ENCODE data around the gene C10orf95. TPM values are rescaled to one million over a fixed set of nuclear protein-coding genes. Genes with fewer than 3 reads are reported as not detected.

Gene C10orf95
- total RNA-seq, 2 experiments from 2014 or later, result 0.35 TPM; not detected in 1

DNA sequence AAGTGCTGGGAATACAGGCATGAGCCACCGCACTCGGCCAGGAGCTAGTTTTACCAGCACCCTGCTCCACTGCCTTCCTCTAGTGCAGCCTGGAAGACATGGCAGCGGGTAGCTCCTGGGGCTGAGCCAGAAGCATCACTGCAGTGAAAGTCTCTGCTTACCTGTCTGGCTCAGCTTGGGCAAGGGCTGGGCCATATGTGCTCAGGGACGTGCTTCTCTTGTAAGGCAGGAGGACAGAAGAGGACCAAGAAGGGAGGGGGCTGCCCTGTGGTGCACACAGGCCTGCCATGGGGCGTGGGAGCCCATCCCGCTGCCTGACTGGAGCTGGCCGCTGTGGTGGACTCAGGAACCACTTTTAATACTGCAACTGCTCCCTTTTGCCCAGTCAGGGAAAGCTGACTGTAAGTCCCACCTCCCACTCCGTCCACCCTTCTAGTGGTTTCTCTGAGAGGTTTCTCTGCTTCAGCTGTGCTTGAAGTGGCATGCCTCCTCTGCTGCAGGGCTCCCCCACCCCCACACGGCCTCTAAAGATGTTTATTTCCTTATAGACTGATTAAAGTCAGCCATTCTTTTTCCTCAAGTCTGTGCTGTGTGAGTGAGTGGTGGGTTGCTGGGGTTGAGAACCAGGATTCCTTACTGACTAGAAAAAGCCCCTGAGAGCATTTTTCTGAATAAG is 25.3 kb upstream of the C10orf95 start:
- Mint-ChIP-seq H3K27ac (peak overlapping the region; percentile 52), H3K4me1 (peaks cover 12% of the 10 kb centered on the region), H3K4me3 (no peak overlapping the region), H3K36me3 (peaks cover 4% of the 10 kb centered on the region), H3K27me3 (no peaks in the 10 kb centered on the region), H3K9me3 (ENCODE audit: low read depth) (no peaks in the 10 kb centered on the region)
- CTCF ChIA-PET, result interaction anchor here (0.6 to 5.3 kb wide), 7 partner anchors 27 to 327 kb away, joined by 3 to 35 read pairs (median 4); partner anchors contain the start of gene NFKB2
- DNase-seq (no peak), ATAC-seq (no peak)

DNA sequence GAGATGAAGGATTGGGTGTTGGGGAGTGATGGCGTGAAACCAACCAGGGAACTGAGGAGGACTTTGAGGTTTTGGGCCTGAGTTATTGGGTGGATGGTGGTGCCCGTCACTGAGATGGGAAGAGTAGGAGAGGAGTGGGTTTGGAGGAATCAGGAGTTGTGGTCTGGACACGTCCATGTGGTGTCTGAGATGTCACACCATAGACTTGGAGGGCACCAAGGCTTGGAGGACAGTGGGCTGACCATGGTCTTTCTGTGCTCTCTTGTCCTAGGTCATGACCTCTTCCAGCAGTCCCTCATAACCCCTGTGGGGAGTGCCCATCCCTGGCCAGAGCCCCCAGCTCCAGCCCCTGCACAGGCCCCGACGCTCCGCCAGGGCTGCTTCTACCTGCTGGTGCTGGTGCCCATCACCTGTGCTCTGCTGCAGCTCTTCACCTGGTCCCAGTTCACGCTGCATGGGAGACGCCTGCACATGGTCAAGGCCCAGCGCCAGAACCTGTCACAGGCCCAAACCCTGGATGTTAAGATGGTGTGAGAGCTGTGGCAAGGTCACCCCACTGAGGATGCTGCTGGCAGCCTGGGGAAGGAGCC is 24.2 kb upstream of the C10orf95 start:
- DNase-seq (no peak), ATAC-seq (no peak)
- peaks cover 12% of the 10 kb centered on the region for H3K4me1 Mint-ChIP-seq
- H3K36me3 Mint-ChIP-seq, result peaks cover 4% of the 10 kb centered on the region
- CTCF ChIA-PET, result interaction anchor here (0.7 to 5.3 kb wide), 7 partner anchors 8 to 245 kb away, joined by 3 to 35 read pairs (median 3); no protein-coding TSS in a partner anchor
- no peak overlapping the region for H3K4me3 Mint-ChIP-seq
- no peak overlapping the region for H3K27ac Mint-ChIP-seq
- no peaks in the 10 kb centered on the region for H3K27me3 Mint-ChIP-seq
- no peaks in the 10 kb centered on the region for H3K9me3 Mint-ChIP-seq (ENCODE audit: low read depth)

DNA sequence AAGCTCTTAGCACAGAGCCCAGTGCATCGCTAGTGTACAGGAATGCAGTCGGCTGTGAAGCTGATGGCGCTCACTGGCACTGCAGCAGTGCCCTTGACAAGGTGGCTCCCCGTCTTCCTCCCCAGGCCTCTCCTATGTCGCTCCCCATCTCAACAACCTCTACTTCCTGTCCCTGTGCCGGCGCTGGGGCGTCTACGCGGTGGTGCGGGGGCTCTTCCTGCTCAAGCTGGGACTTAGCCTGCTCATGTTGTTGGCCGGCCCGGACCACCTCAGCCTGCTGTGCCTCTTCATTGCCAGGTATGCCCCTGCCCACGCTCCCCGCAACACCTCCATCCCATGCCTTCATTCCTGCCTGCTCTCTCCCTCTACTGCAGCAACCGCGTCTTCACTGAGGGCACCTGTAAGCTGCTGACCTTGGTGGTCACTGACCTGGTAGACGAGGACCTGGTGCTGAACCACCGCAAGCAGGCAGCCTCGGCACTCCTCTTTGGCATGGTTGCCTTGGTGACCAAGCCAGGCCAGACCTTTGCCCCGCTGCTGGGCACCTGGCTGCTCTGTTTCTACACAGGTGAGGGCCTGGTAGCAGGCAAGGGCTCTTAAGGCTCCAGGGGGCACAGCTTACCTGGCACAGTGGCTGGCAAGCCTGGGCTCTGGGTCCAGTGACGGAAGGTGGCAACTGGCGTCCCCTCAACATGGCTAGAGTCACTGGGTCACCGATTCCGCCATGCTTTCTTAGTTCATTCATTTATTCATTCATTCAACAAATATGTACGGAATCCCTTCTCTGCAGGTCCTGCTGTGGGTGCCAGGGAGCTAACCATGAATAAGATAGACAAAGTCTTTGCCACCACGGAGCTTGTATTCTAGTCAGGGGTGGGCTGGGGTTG is 22.3 kb upstream of the C10orf95 start:
- ATAC-seq (peak; percentile 76), DNase-seq (no peak)
- Mint-ChIP-seq H3K36me3 (peaks cover 1% of the 10 kb centered on the region), H3K4me3 (no peak overlapping the region), H3K9me3 (ENCODE audit: low read depth) (no peaks in the 10 kb centered on the region), H3K4me1 (peaks cover 10% of the 10 kb centered on the region), H3K27me3 (no peaks in the 10 kb centered on the region), H3K27ac (peak overlapping the region; percentile 64)
- CTCF ChIA-PET, result interaction anchor here (1.0 to 1.7 kb wide), 6 partner anchors 10 to 304 kb away, joined by 3 to 7 read pairs (median 4); partner anchors contain the start of gene FBXL15

DNA sequence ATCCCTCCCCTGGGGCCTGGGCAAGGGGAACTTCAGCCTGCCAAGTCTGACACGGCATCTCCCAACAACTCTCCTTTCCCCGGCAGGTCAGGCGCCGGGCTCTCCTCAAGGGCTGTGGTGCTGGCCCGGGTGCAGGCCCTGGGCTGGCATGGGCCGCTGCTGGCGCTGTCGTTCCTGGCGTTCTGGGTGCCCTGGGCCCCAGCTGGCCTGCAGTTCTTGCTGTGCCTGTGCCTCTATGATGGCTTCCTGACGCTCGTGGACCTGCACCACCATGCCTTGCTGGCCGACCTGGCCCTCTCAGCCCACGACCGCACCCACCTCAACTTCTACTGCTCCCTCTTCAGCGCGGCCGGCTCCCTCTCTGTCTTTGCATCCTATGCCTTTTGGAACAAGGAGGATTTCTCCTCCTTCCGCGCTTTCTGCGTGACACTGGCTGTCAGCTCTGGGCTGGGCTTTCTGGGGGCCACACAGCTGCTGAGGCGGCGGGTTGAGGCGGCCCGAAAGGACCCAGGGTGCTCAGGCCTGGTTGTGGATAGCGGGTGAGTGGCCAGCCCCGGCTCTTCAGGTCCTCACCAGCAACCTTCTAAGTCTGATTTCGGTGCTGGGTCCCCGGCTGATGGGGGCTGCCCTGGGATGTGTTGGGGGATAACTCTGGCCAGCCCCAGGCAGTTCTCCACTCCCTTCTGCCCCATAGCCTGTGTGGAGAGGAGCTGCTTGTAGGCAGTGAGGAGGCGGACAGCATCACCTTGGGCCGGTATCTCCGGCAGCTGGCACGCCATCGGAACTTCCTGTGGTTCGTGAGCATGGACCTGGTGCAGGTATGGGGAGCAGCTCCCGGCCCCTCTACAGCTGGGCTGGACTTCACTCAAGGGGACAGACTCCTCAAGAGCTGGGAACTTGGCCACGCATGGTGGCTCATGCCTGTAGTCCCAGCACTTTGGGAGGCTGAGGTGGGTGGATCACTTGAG is 19.5 kb upstream of the C10orf95 start:
- Mint-ChIP-seq H3K4me3 (no peak overlapping the region), H3K27ac (no peak overlapping the region), H3K4me1 (peaks cover 10% of the 10 kb centered on the region), H3K9me3 (ENCODE audit: low read depth) (no peaks in the 10 kb centered on the region), H3K36me3 (no peaks in the 10 kb centered on the region), H3K27me3 (no peaks in the 10 kb centered on the region)
- DNase-seq (no peak), ATAC-seq (no peak)
- CTCF ChIA-PET, result interaction anchor here (1.6 kb wide), 2 partner anchors 8 to 239 kb away, joined by 4 to 5 read pairs; no protein-coding TSS in a partner anchor

DNA sequence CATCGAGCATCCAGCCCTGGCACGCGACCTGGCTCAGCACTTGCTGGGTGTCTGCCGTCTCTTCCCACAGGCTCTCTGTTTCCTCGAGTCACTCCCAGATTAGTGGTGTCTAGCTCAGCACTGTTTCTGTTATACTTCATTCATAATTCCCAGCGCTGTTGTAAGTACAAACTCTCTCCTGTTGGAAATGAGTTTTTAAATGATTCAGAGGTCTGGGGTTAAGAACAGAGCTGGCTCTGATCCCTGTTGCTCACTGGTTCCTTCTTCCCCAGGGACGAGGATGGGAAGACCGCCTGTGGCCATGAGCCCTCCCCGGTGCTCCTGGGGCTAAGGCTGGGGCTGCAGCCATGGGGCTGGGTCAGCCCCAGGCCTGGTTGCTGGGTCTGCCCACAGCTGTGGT is 17.3 kb upstream of the C10orf95 start:
- no peak for ATAC-seq
- CTCF ChIA-PET, result interaction anchor here (1.4 to 2.0 kb wide), 2 partner anchors 10 to 69 kb away, joined by 3 to 6 read pairs; no protein-coding TSS in a partner anchor
- Mint-ChIP-seq H3K4me3 (no peak overlapping the region), H3K27me3 (no peaks in the 10 kb centered on the region), H3K9me3 (ENCODE audit: low read depth) (no peaks in the 10 kb centered on the region), H3K4me1 (peaks cover 11% of the 10 kb centered on the region), H3K36me3 (no peaks in the 10 kb centered on the region), H3K27ac (no peak overlapping the region)
- no peak for DNase-seq

DNA sequence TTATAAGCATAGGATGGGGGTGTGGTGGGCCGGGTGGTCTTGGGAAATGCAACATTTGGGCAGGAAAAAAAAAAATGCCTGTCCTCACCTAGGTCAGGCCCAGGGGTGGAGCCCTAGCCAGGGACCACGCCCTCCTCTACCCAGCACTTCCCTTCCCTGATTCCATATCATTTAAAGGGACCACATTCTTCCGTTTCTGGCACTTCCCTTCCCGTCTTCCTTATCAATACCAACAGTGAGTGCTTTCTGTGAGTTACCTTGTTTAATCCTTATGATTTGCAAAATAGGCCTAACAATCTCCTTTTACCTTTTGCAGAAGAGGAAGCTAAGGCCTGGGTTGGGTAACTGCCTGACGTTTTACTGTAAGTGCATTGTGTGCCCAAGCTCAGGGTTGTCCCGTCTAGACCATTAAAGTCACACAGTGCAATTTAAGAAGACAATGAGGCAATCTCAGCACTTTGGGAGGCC is 16.7 kb upstream of the C10orf95 start:
- no peaks in the 10 kb centered on the region for H3K9me3 Mint-ChIP-seq (ENCODE audit: low read depth)
- DNase-seq (no peak), ATAC-seq (no peak)
- no peaks in the 10 kb centered on the region for H3K27me3 Mint-ChIP-seq
- no peak overlapping the region for H3K4me3 Mint-ChIP-seq
- H3K4me1 Mint-ChIP-seq, result peaks cover 6% of the 10 kb centered on the region
- H3K27ac Mint-ChIP-seq, result no peak overlapping the region
- CTCF ChIA-PET, result interaction anchor here (1.4 to 2.0 kb wide), 2 partner anchors 11 to 69 kb away, joined by 3 to 6 read pairs; no protein-coding TSS in a partner anchor
- no peaks in the 10 kb centered on the region for H3K36me3 Mint-ChIP-seq

DNA sequence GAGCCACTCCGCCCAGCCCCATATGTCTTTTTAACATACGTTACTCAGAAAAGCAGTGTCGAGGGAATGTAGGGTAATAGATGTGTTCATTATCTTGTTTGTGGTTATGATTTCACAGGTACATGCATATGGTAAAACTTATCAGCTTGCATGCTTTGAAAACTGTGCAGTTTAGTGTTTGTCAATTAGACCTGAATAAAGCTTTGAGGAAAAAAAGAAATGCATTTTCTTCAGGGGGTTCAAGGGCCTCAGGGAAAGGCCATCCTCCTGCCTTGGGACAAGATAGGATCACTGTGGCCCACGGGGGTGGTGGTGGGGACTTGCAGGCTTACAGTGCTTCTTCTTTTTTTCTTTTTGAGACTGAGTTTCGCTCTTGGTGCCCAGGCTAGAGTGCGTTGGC is 16.0 kb upstream of the C10orf95 start:
- no peak overlapping the region for H3K4me3 Mint-ChIP-seq
- peaks cover 12% of the 10 kb centered on the region for H3K4me1 Mint-ChIP-seq
- H3K36me3 Mint-ChIP-seq, result no peaks in the 10 kb centered on the region
- H3K9me3 Mint-ChIP-seq (ENCODE audit: low read depth), result no peaks in the 10 kb centered on the region
- CTCF ChIA-PET, result interaction anchor here (2.0 kb wide), 1 partner anchor 12 kb away, joined by 6 read pairs; no protein-coding TSS in a partner anchor
- no peaks in the 10 kb centered on the region for H3K27me3 Mint-ChIP-seq
- no peak for ATAC-seq
- DNase-seq, result no peak
- H3K27ac Mint-ChIP-seq, result no peak overlapping the region

DNA sequence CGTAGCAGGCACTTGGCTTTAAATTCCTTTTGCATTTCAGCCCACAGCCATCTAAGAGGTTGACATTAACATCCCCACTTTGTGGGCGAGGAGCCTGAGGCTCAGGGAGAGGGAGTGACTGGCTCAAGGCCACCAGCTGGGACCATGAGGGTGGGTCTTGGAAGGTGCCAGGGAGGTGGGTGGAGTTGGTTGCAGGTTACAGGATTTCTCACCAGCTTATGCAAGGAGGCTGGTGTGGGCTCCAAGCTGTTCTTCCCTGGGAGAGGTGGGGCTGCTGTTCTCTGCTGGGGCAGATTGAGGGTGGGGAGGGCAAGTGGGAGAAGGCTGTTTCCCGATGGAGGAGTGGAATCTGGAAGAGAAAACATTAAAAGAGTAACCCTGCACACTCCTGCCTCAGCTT is 14.1 kb upstream of the C10orf95 start:
- ATAC-seq, result no peak
- Mint-ChIP-seq H3K27ac (no peak overlapping the region), H3K36me3 (no peaks in the 10 kb centered on the region), H3K9me3 (ENCODE audit: low read depth) (no peaks in the 10 kb centered on the region), H3K4me3 (no peak overlapping the region), H3K4me1 (peaks cover 29% of the 10 kb centered on the region), H3K27me3 (no peaks in the 10 kb centered on the region)
- DNase-seq, result no peak
- CTCF ChIA-PET, result interaction anchor here (0.8 to 2.1 kb wide), 2 partner anchors 12 to 236 kb away, joined by 3 to 11 read pairs; no protein-coding TSS in a partner anchor

DNA sequence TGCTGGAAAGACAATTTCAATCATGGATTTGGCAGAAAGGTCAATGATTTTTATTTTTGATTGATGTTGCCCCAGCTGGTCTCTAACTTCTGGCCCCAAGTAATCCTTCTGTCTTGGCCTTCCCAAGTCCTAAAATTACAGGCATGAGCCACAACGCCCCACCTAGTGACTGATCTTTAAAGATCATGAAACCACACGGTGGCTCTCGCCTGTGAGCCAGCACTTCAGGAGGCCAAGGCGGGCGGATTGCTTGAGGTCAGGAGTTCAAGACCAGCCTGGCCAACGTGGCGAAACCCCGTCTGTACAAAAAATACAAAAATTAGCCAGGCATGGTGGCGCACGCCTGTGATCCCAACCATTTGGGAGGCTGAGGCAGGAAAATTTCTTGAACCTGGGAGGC is 12.6 kb upstream of the C10orf95 start:
- no peaks in the 10 kb centered on the region for H3K27me3 Mint-ChIP-seq

DNA sequence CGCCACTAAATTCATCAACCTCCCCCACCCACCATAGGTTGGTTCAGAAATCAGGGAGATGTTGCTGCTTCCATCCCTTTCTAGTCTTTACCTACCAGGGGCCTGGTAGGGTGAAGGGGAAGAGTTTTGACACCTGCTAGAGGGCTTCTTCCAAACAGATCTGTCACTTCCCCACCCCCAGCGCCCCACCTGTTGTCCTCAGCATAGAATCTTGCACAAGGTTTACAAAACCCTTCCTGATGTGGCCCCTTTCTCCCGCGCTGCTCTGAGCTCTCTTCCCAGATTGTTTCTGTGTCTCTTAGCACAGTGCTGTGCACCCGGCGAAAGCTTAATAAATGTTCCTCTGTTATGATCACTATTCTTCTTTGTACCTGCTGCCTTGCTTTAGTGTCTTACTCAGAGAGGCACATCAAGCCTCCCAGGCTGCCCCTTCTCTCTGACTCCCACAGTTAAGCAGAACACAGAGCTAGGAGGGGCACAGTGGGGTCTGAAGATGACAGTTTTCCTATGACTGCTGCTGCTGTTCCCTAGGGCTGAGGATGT is 11.2 kb upstream of the C10orf95 start:
- Mint-ChIP-seq H3K36me3 (no peaks in the 10 kb centered on the region), H3K4me3 (no peak overlapping the region), H3K4me1 (peaks cover 29% of the 10 kb centered on the region), H3K27ac (no peak overlapping the region), H3K9me3 (ENCODE audit: low read depth) (no peaks in the 10 kb centered on the region), H3K27me3 (no peaks in the 10 kb centered on the region)
- CTCF ChIA-PET, result interaction anchor here (0.7 to 2.7 kb wide), 8 partner anchors 9 to 293 kb away, joined by 3 to 23 read pairs (median 4); partner anchors contain the start of genes ACTR1A, C10orf95 and SUFU
- ATAC-seq, result no peak
- DNase-seq, result no peak

More for the DNA sequence above, 12.6 kb upstream of the C10orf95 start:
- no peaks in the 10 kb centered on the region for H3K9me3 Mint-ChIP-seq (ENCODE audit: low read depth)
- DNase-seq (no peak), ATAC-seq (no peak)
- no peak overlapping the region for H3K4me3 Mint-ChIP-seq
- H3K4me1 Mint-ChIP-seq, result peaks cover 29% of the 10 kb centered on the region
- no peaks in the 10 kb centered on the region for H3K36me3 Mint-ChIP-seq
- CTCF ChIA-PET, result interaction anchor here (0.7 to 0.9 kb wide), 2 partner anchors 14 to 108 kb away, joined by 3 read pairs; no protein-coding TSS in a partner anchor
- H3K27ac Mint-ChIP-seq, result no peak overlapping the region

DNA sequence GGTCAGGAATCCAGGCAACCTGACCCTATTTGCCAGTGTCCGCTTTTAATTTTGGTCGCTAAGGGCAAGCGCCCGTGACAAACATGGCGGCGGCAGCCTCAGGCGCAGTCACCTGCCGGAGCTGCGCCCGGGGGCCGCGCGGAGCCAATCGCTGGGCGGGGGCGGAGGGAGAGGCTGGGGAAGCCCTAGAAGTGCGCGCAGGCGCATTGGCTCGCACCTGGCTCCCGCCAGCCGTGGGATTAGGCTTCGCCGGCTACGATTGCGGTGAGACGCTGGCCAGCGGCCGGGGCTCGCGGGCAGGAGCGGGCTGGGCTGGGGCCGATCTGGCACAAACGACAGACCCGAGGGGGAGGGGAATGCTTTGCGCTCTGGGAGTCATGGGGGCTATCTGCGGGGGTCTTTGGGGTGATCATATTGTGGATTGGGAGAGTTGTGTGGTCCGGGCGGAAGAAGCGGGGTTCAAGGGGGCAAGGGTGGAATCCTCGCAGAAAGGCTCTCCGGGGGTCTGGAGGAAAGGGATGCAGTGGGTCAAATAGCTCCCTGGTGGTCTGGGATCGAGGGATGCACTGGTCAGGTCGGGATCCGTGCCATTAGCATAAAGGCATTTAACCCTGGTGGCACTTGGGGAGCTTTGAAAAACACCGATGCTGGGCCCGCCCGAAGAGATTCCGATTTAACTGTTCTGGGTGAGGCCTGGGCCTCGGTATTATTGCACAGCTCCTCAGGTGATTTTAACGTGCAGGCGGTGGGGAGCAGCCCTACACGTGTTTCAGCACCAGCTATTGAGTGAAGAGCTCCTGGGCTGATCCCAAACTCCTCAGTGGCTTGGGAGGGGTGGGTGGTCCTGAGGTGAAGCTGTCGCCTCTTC is 10.1 kb upstream of the C10orf95 start:
- no peaks in the 10 kb centered on the region for H3K9me3 Mint-ChIP-seq (ENCODE audit: low read depth)
- ATAC-seq, result peak; percentile 99
- CTCF ChIA-PET, result interaction anchor here (0.7 to 2.7 kb wide), 18 partner anchors 11 to 292 kb away, joined by 3 to 23 read pairs (median 5); partner anchors contain the start of genes ACTR1A, C10orf95, FBXL15 and SUFU
- peaks cover 29% of the 10 kb centered on the region for H3K4me1 Mint-ChIP-seq
- peak; percentile 94 for DNase-seq
- H3K27ac Mint-ChIP-seq, result peak overlapping the region; percentile 79
- H3K27me3 Mint-ChIP-seq, result no peaks in the 10 kb centered on the region
- no peaks in the 10 kb centered on the region for H3K36me3 Mint-ChIP-seq
- peak overlapping the region; percentile 82 for H3K4me3 Mint-ChIP-seq
